OCI-LY1 (cell line): ENCODE data around the gene RDH13.
"Not testable (repeated sequence)": the region's sequence is repeated elsewhere in the genome, so short reads cannot be mapped to it uniquely, and the experiment has no call there.

ENCODE experiments used
- H2AFZ ChIP-seq: fragments of 200-600 bp; sonication (generic), shearing (Covaris generic); 2 replicates; pipeline ENCODE4 v1.6.0; 2014; ENCODE audit warnings: antibody characterized with exemption, mild to moderate bottlenecking, low read length
- H3F3A ChIP-seq: fragments of 200-600 bp; sonication (generic), shearing (Covaris generic); 2 replicates; pipeline ENCODE4 v1.6.0; 2014; ENCODE audit warnings: mild to moderate bottlenecking, antibody characterized with exemption, low read length, moderate library complexity; ENCODE audit not compliant: insufficient read depth
- H3K27ac ChIP-seq: fragments of 200-600 bp; sonication (generic); 2 replicates; pipeline ENCODE4 v1.5.1; 2014; ENCODE audit warnings: low read length, mixed run types, mild to moderate bottlenecking, low read depth; ENCODE audit not compliant: poor library complexity, severe bottlenecking
- H3K27me3 ChIP-seq: fragments of 200-600 bp; sonication (generic); 2 replicates; pipeline ENCODE4 v1.6.0; 2014; ENCODE audit warnings: antibody characterized with exemption, mild to moderate bottlenecking, low read length, moderate library complexity; ENCODE audit not compliant: insufficient read depth
- H3K36me3 ChIP-seq: fragments of 200-600 bp; sonication (generic); 2 replicates; pipeline ENCODE4 v1.6.1; 2014; ENCODE audit warnings: mild to moderate bottlenecking, antibody characterized with exemption, low read length, moderate library complexity, mixed read lengths; ENCODE audit not compliant: insufficient read depth
- H3K4me1 ChIP-seq: fragments of 200-600 bp; sonication (generic); 2 replicates; pipeline ENCODE4 v1.5.1; 2014; ENCODE audit warnings: mild to moderate bottlenecking, low read length, moderate library complexity; ENCODE audit not compliant: insufficient read depth, severe bottlenecking
- H3K4me2 ChIP-seq: fragments of 200-600 bp; sonication (generic), shearing (Covaris generic); 2 replicates; pipeline ENCODE4 v1.6.1; 2014; ENCODE audit warnings: low read length
- H3K4me3 ChIP-seq: fragments of 200-600 bp; sonication (generic); 2 replicates; pipeline ENCODE4 v1.5.1; 2014; ENCODE audit warnings: low read length, low read depth, mild to moderate bottlenecking, mixed read lengths; ENCODE audit not compliant: poor library complexity, severe bottlenecking
- H3K79me2 ChIP-seq: fragments of 200-600 bp; shearing (Covaris generic); 2 replicates; pipeline ENCODE4 v1.6.1; 2016; ENCODE audit warnings: mixed run types, low read length, mixed read lengths; ENCODE audit not compliant: insufficient read depth
- H3K9ac ChIP-seq: fragments of 200-600 bp; sonication (generic), shearing (Covaris generic); 2 replicates; pipeline ENCODE4 v1.6.1; 2014; ENCODE audit warnings: mild to moderate bottlenecking, low read length, mixed read lengths
- H3K9me2 ChIP-seq: fragments of 200-600 bp; sonication (generic), shearing (Covaris generic); 2 replicates; pipeline ENCODE4 v1.6.1; 2014; ENCODE audit warnings: low read depth, mild to moderate bottlenecking, low read length, mixed read lengths
- H3K9me3 ChIP-seq: fragments of 200-600 bp; shearing (Covaris generic); 2 replicates; pipeline ENCODE4 v1.6.1; 2014; ENCODE audit warnings: low read length, mixed read lengths
- H4K20me1 ChIP-seq: fragments of 200-600 bp; sonication (generic), shearing (Covaris generic); 2 replicates; pipeline ENCODE4 v1.6.0; 2016; ENCODE audit warnings: mild to moderate bottlenecking, low read length; ENCODE audit not compliant: insufficient read depth
- CTCF ChIP-seq: fragments of 200-600 bp; sonication (generic), shearing (Covaris generic); IDR thresholded peaks from 2 replicates; pipeline ENCODE4 v1.5.1; 2017; ENCODE audit warnings: mild to moderate bottlenecking, antibody characterized with exemption, low read length, moderate library complexity, mixed read lengths
- EZH2 ChIP-seq: fragments of 200-600 bp; sonication (generic), shearing (Covaris generic); IDR thresholded peaks from 2 replicates; pipeline ENCODE4 v1.8.0; 2017; ENCODE audit warnings: borderline replicate concordance, mixed run types, mild to moderate bottlenecking, antibody characterized with exemption, low read length, moderate library complexity, mixed read lengths

The RDH13 gene

GRCh38 chr19:55012306-55012705 lies 50.6 kb downstream of the RDH13 start:
- no peak overlapping the region for H3K9ac ChIP-seq
- no peak overlapping the region for H2AFZ ChIP-seq
- no peak overlapping the region for H3K4me3 ChIP-seq
- H3K27me3 ChIP-seq: no peaks in the 10 kb centered on the region
- no peak for TF ChIP-seq CTCF
- TF ChIP-seq EZH2: no peak
- H3K36me3 ChIP-seq: peaks cover 10% of the 10 kb centered on the region
- no peak overlapping the region for H3K4me2 ChIP-seq
- no peaks in the 10 kb centered on the region for H3K9me3 ChIP-seq
- no peaks in the 10 kb centered on the region for H3K9me2 ChIP-seq
- H3F3A ChIP-seq: no peaks in the 10 kb centered on the region
- H4K20me1 ChIP-seq: no peaks in the 10 kb centered on the region
- H3K27ac ChIP-seq: no peak overlapping the region
- H3K79me2 ChIP-seq: no peaks in the 10 kb centered on the region
- H3K4me1 ChIP-seq: peaks cover 5% of the 10 kb centered on the region

GRCh38 chr19:55010561-55010960 lies 52.4 kb downstream of the RDH13 start:
- H3K4me2 ChIP-seq, H3K27ac ChIP-seq, H3F3A ChIP-seq, H4K20me1 ChIP-seq, H3K79me2 ChIP-seq, H3K27me3 ChIP-seq, H2AFZ ChIP-seq, H3K36me3 ChIP-seq, H3K9me3 ChIP-seq, H3K9me2 ChIP-seq, H3K4me3 ChIP-seq, H3K9ac ChIP-seq: not testable (repeated sequence)
- H3K4me1 ChIP-seq: peaks cover 21% of the 10 kb centered on the region

- not testable (repeated sequence) for H3K27ac ChIP-seq, H2AFZ ChIP-seq, H4K20me1 ChIP-seq, H3K36me3 ChIP-seq, H3K79me2 ChIP-seq, H3F3A ChIP-seq, H3K4me2 ChIP-seq, H3K9me2 ChIP-seq, H3K27me3 ChIP-seq, H3K4me3 ChIP-seq, H3K9ac ChIP-seq
- H3K4me1 ChIP-seq: peaks cover 23% of the 10 kb centered on the region
- H3K9me3 ChIP-seq: peaks cover 10% of the 10 kb centered on the region; the same call in 1 of the 2 replicates
These were observed 54.2 kb downstream of the RDH13 start for GRCh38 chr19:55008781-55009180.

DNA sequence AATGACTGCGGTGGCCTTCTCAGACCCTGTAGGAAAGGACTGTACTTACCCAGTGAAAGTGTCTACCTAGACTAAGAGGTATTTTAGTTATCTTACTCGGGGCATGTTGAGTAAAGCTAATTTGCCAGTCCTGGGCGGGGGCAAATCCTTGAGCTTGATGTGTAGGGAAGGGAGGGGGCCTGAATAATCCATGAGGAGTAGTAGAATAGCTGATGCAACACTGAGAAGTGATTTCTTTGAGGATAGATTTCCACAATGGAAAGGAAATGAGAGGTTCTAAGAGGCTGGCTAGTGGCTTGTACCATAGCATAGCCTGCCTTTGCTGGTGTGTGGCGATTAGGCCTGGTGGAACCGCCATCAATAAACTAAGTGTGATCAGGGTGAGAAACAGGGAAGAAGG lies 54.8 kb downstream of the RDH13 start:
- not testable (repeated sequence) for H3K79me2 ChIP-seq, H3K27ac ChIP-seq, H2AFZ ChIP-seq, H3K27me3 ChIP-seq, H3K4me2 ChIP-seq, H4K20me1 ChIP-seq, H3F3A ChIP-seq, H3K4me3 ChIP-seq, H3K9me2 ChIP-seq, H3K9ac ChIP-seq, H3K36me3 ChIP-seq
- Histone ChIP-seq H3K9me3 (peaks cover 10% of the 10 kb centered on the region; the same call in 1 of the 2 replicates), H3K4me1 (peaks cover 23% of the 10 kb centered on the region)

DNA sequence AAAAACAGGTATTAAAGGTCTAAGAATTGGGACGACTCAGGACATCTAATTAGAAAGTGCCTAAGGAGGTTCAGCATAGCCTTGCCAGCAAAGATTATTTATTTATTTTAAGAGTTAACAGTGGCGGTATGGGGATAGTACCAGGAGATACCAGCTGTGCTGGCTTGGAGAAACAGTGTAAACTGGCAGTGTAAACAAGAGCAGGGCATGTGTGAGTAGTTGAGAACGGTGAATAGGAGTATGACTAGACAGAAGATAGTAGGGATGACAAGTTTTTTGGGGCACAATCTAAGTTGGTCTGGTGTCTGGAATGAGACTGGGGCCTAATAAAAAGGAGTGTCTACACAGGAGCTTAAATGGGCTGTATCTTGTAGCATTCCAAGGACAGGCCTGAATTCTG lies 55.4 kb downstream of the RDH13 start:
- H3K4me3 ChIP-seq, H3K9ac ChIP-seq, H3F3A ChIP-seq, H3K27ac ChIP-seq, H3K36me3 ChIP-seq, H3K27me3 ChIP-seq, H3K79me2 ChIP-seq, H3K9me2 ChIP-seq, H3K4me2 ChIP-seq, H2AFZ ChIP-seq, H4K20me1 ChIP-seq: not testable (repeated sequence)
- Histone ChIP-seq H3K9me3 (peaks cover 10% of the 10 kb centered on the region; the same call in 1 of the 2 replicates), H3K4me1 (peaks cover 23% of the 10 kb centered on the region)

GRCh38 chr19:55006795-55007194 lies 56.2 kb downstream of the RDH13 start:
- H3K79me2 ChIP-seq, H2AFZ ChIP-seq, H3K9me2 ChIP-seq, H4K20me1 ChIP-seq, H3K36me3 ChIP-seq, H3K27me3 ChIP-seq, H3F3A ChIP-seq, H3K27ac ChIP-seq: not testable (repeated sequence)
- H3K4me2 ChIP-seq: peak overlapping the region; percentile 81
- peak overlapping the region; percentile 72; the same call in 1 of the 2 replicates for H3K9ac ChIP-seq
- peaks cover 23% of the 10 kb centered on the region for H3K4me1 ChIP-seq
- H3K9me3 ChIP-seq: peaks cover 10% of the 10 kb centered on the region; the same call in 1 of the 2 replicates
- H3K4me3 ChIP-seq: peak overlapping the region; percentile 89
